Mucosa of rectum (tissue), 2 donors: ENCODE results near the gene OSGEP.

Experiments used
- H3K27ac ChIP-seq, 2 donors: one replicate each; pipeline ENCODE4 v1.7.0; 2013; ENCODE audit warnings: inconsistent platforms in 2 of 2, low read depth in 2 of 2, low read length in 2 of 2
- H3K27me3 ChIP-seq, 2 donors: one replicate each; pipeline ENCODE4 v1.7.0; 2013; ENCODE audit warnings: low read length in 2 of 2; ENCODE audit not compliant: control insufficient read depth in 2 of 2, insufficient read depth in 2 of 2
- H3K36me3 ChIP-seq, 2 donors: one replicate each; pipeline ENCODE4 v1.7.0; 2013; ENCODE audit warnings: low read length in 2 of 2; ENCODE audit not compliant: control insufficient read depth in 2 of 2, insufficient read depth in 2 of 2
- H3K4me1 ChIP-seq, 2 donors: one replicate each; pipeline ENCODE4 v1.7.0; 2013; ENCODE audit warnings: low read length in 2 of 2, mild to moderate bottlenecking in 1 of 2; ENCODE audit not compliant: control insufficient read depth in 2 of 2, insufficient read depth in 2 of 2
- H3K4me3 ChIP-seq, 2 donors: one replicate each; pipeline ENCODE4 v1.7.0; 2013; ENCODE audit warnings: low read length in 2 of 2
- H3K9ac ChIP-seq, 2 donors: one replicate each; pipeline ENCODE4 v1.7.0; 2013; ENCODE audit warnings: low read length in 2 of 2, low read depth in 1 of 2, mild to moderate bottlenecking in 1 of 2
- H3K9me3 ChIP-seq, 2 donors: one replicate each; pipeline ENCODE4 v1.7.0; 2013; ENCODE audit warnings: low read length in 2 of 2; ENCODE audit not compliant: control insufficient read depth in 2 of 2
- donor health status: healthy.
- donor health status: Normal muscosa, but diverticular disease.

The OSGEP gene

DNA sequence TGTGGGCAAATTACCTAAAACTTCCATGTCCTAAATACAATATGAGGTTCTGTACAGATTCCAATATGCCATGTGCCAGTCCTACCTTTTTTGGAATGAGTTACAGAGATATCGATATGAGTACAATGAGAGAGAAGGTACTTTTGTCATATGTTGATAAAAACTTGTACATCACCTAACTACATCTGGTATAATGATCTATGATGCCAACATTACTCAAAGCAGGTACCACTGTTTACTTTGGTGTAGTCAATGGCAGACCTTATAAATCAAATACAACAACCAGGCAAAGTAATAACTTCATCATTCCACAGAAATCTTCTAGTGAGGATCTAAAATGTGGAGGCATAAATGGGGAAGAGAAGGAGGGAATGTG is 54.0 kb downstream of the OSGEP start:
- Histone ChIP-seq H3K27me3 (no peaks in the 10 kb centered on the region), H3K36me3 (peaks cover 53 to 69% of the 10 kb centered on the region in 2 donors), H3K9ac (no peak overlapping the region), H3K27ac (no peak overlapping the region), H3K4me3 (no peak overlapping the region), H3K4me1 (peaks cover 0 to 8% of the 10 kb centered on the region in 2 donors), H3K9me3 (no peaks in the 10 kb centered on the region)

DNA sequence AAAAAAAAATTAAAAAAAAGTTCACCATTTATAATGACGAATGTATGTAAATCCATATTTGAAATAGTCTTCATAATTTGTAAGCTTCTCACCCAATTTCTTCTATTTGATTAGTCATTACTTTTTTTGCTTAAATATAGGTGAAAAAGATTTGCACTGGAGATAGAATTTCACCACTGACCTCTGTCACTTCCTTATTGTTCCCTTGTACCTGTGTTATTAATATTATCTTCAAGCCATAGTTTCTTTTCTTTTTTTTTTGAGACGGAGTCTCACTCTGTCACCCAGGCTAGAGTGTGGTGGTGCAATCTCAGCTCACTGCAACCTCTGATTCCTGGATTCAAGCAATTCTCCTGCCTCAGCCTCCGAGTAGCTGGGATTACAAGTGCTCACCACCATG is 57.1 kb downstream of the OSGEP start:
- H3K4me1 ChIP-seq, result peaks cover 0 to 8% of the 10 kb centered on the region in 2 donors
- H3K27me3 ChIP-seq, result no peaks in the 10 kb centered on the region
- no peak overlapping the region for H3K27ac ChIP-seq
- no peak overlapping the region for H3K9ac ChIP-seq
- peaks cover 47 to 67% of the 10 kb centered on the region in 2 donors for H3K36me3 ChIP-seq
- no peak overlapping the region for H3K4me3 ChIP-seq
- no peaks in the 10 kb centered on the region for H3K9me3 ChIP-seq
